K562 (cell line): Measurements from ENCODE around the gene EXOC5. TPM values are rescaled to one million over a fixed set of nuclear protein-coding genes. Genes with fewer than 3 reads are reported as not detected.

ENCODE experiments used
- ATAC-seq: fragments of 200-7000 bp; cut with Tn5 transposase; 3 replicates; pipeline ENCODE4 v1.9.1; 2020; ENCODE audit warnings: moderate library complexity
- BruUV-seq: library from RNA; stranded (reverse); fragments of 400-500 nt; replicated peaks from 2 replicates; lab custom pipeline; 2021; lab: Mats Ljungman, UMichigan
- CTCF ChIA-PET: fragments of 300-600 bp; formaldehyde crosslinking; extraction: SDS; loops from one replicate; lab custom pipeline; 2021; ENCODE audit warnings: low intra/inter-chr PET ratio; lab: Yijun Ruan, JAX
- POLR2A ChIA-PET: fragments of 300-600, 350-650 bp; sonication (Branson Sonifier 250); formaldehyde crosslinking; extraction: SDS; loops from one replicate; lab custom pipeline; 2021; ENCODE audit warnings: antibody characterized with exemption, inconsistent platforms; lab: Yijun Ruan, JAX
- DNase-seq, 4 experiments: peaks; one replicate each; pipeline versions ENCODE4 v3.0.0 to v3.0.0-alpha.2; 2011 to 2018; ENCODE audit warnings: low spot score in 3 of 4, mixed read lengths in 3 of 4; ENCODE audit errors: extremely low read depth in 1 of 4
- FAIRE-seq: peaks from 2 replicates; lab custom pipeline; 2011; peaks lifted over from hg19 to GRCh38; lab: Jason Lieb, UNC
- H2AFZ ChIP-seq: 2 replicates; pipeline ENCODE4 v1.6.0; 2011; ENCODE audit warnings: low read depth, low read length, control low read depth, inconsistent platforms
- H3K27ac ChIP-seq: fragments of 200-600 bp; 3 replicates; pipeline ENCODE4 v1.8.0; 2011; ENCODE audit warnings: low read depth, mild to moderate bottlenecking, control low read depth, inconsistent platforms, low read length, moderate library complexity, mixed read lengths; ENCODE audit errors: extremely low read depth
- H3K27me3 ChIP-seq, 2 experiments: fragments of 300-600 bp in 1 of 2; 2 replicates in 1 of 2; 3 replicates in 1 of 2; pipeline versions ENCODE4 v1.6.0 to v1.8.0; 2011; ENCODE audit warnings: inconsistent platforms in 2 of 2, low read length in 2 of 2, mild to moderate bottlenecking in 1 of 2, mixed read lengths in 1 of 2, moderate library complexity in 1 of 2; ENCODE audit not compliant: control insufficient read depth in 2 of 2, insufficient read depth in 2 of 2
- H3K36me3 ChIP-seq: fragments of 300-600 bp; 3 replicates; pipeline ENCODE4 v1.8.0; 2011; ENCODE audit warnings: mild to moderate bottlenecking, low read length, inconsistent platforms; ENCODE audit not compliant: control insufficient read depth, insufficient read depth
- H3K4me1 ChIP-seq, 2 experiments: fragments of 200-600 bp in 1 of 2; replicated peaks in 1 of 2; 2 replicates in 1 of 2; 3 replicates in 1 of 2; pipeline versions ENCODE4 v1.5.1 to v1.8.0; 2011; ENCODE audit warnings: inconsistent platforms in 2 of 2, low read length in 2 of 2, mild to moderate bottlenecking in 1 of 2, mixed read lengths in 1 of 2, moderate library complexity in 1 of 2; ENCODE audit not compliant: control insufficient read depth in 2 of 2, insufficient read depth in 2 of 2
- H3K4me2 ChIP-seq: 2 replicates; pipeline ENCODE4 v1.6.1; 2011; ENCODE audit warnings: low read length, control low read depth, inconsistent platforms, mixed read lengths; ENCODE audit not compliant: insufficient read depth
- H3K4me3 ChIP-seq: fragments of 200-600 bp; sonication (generic), shearing (Covaris generic); 2 replicates; pipeline ENCODE4 v1.5.1; 2016; ENCODE audit warnings: control low read depth, inconsistent platforms
- H3K79me2 ChIP-seq: fragments of 200-600 bp; 3 replicates; pipeline ENCODE4 v1.8.0; 2011; ENCODE audit warnings: low read length, inconsistent platforms; ENCODE audit not compliant: control insufficient read depth, insufficient read depth
- H3K9ac ChIP-seq, 2 experiments: 2 replicates each; pipeline versions ENCODE4 v1.6.0 to v1.6.1; 2011; ENCODE audit warnings: low read depth in 2 of 2, low read length in 2 of 2, control low read depth in 1 of 2, inconsistent platforms in 1 of 2, mild to moderate bottlenecking in 1 of 2, mixed read lengths in 1 of 2; ENCODE audit not compliant: insufficient read depth in 1 of 2
- H3K9me1 ChIP-seq: one replicate; pipeline ENCODE4 v1.6.0; 2011; ENCODE audit warnings: inconsistent platforms, mild to moderate bottlenecking, low read length, moderate library complexity; ENCODE audit not compliant: control insufficient read depth, insufficient read depth
- H3K9me3 ChIP-seq: replicated peaks from 2 replicates; pipeline ENCODE4 v1.5.1; 2011; ENCODE audit warnings: low read depth, low read length, inconsistent platforms; ENCODE audit not compliant: control insufficient read depth, insufficient read depth
- H4K20me1 ChIP-seq: replicated peaks from 2 replicates; pipeline ENCODE4 v1.6.1; 2011; ENCODE audit warnings: low read length, inconsistent platforms, mixed read lengths; ENCODE audit not compliant: control insufficient read depth, insufficient read depth
- FOSL1 ChIP-seq: fragments of 200-800 bp; sonication (Bioruptor generic); conservative IDR thresholded peaks from 2 replicates; pipeline ENCODE4 v1.6.1; 2016; ENCODE audit warnings: missing genetic modification characterization, missing compliant biosample characterization
- FOXA3 ChIP-seq, 2 experiments: fragments of 450-650 bp in 1 of 2; sonication (generic) in 1 of 2; formaldehyde crosslinking; IDR thresholded peaks in 1 of 2; conservative IDR thresholded peaks in 1 of 2; 2 replicates each; pipeline versions ENCODE4 v1.4.0 to v1.8.0; 2020 to 2022; ENCODE audit warnings: mild to moderate bottlenecking in 2 of 2, missing genetic modification reagents in 1 of 2
- KHSRP ChIP-seq: fragments of 450-650 bp; IDR thresholded peaks from 2 replicates; pipeline ENCODE4 v1.6.1; 2017
- KLF16 ChIP-seq: IDR thresholded peaks from 2 replicates; pipeline ENCODE4 v1.6.1; 2016; ENCODE audit warnings: antibody characterized with exemption
- MAFF ChIP-seq: IDR thresholded peaks from 2 replicates; pipeline ENCODE4 v1.6.1; 2012; ENCODE audit warnings: low read length, improper control_type of control experiment
- NFATC3 ChIP-seq: fragments of 450-650 bp; IDR thresholded peaks from 2 replicates; pipeline ENCODE4 v1.6.1; 2017; ENCODE audit warnings: mild to moderate bottlenecking
- POLR3A ChIP-seq: IDR thresholded peaks from 2 replicates; pipeline ENCODE4 v1.6.1; 2011; ENCODE audit warnings: borderline replicate concordance, mild to moderate bottlenecking, moderate library complexity; ENCODE audit not compliant: insufficient read length, insufficient read depth; ENCODE audit errors: extremely low read depth
- PPARD ChIP-seq: fragments of 250-450 bp; sonication (Bioruptor Pico); IDR thresholded peaks from 2 replicates; pipeline ENCODE4 v1.8.0; 2022; ENCODE audit warnings: inconsistent platforms, mild to moderate bottlenecking, moderate library complexity
- RAD51 ChIP-seq: fragments of 450-650 bp; IDR thresholded peaks from 2 replicates; pipeline ENCODE4 v1.7.1; 2016; ENCODE audit warnings: low read depth, mild to moderate bottlenecking, borderline replicate concordance
- SIRT6 ChIP-seq: IDR thresholded peaks from one replicate; pipeline ENCODE4 v1.6.1; 2012; ENCODE audit warnings: low read depth, mild to moderate bottlenecking, control low read depth, inconsistent platforms, low read length, moderate library complexity
- SMARCB1 ChIP-seq: IDR thresholded peaks from 2 replicates; pipeline ENCODE4 v1.6.1; 2011; ENCODE audit warnings: improper control_type of control experiment, low read depth; ENCODE audit not compliant: insufficient read length
- STAT5B ChIP-seq: fragments of 250-450 bp; sonication (Bioruptor Pico); IDR thresholded peaks from 2 replicates; pipeline ENCODE4 v1.8.0; 2021; ENCODE audit warnings: mild to moderate bottlenecking, inconsistent platforms
- ZEB2 ChIP-seq: fragments of 450-650 bp; IDR thresholded peaks from 2 replicates; pipeline ENCODE4 v1.6.1; 2016
- ZZZ3 ChIP-seq: fragments of 450-650 bp; IDR thresholded peaks from 2 replicates; pipeline ENCODE4 v1.6.1; 2016; ENCODE audit warnings: antibody characterized with exemption, mild to moderate bottlenecking, moderate library complexity
- WGBS: fragments of 100-300 bp; shearing (Covaris generic); methylation state at CpG from one replicate; pipeline ENCODE4 v1.1.6; 2016; ENCODE audit warnings: low coverage, mixed read lengths; ENCODE audit not compliant: insufficient coverage; ENCODE audit errors: missing lambda C conversion rate; 5-methylcytosine and 5-hydroxymethylcytosine counted together
- in situ Hi-C: fragments of 300-500 bp; cut with MboI; formaldehyde crosslinking; loops from 4 replicates; pipeline ENCODE4 v1.15.0; 2018; ENCODE audit warnings: inconsistent platforms, mixed read lengths
- intact Hi-C: fragments of 100-400 bp; cut with micrococcal nuclease; formaldehyde crosslinking; loops from 2 replicates; pipeline ENCODE4 v1.14.2; 2022
- polyA plus RNA-seq, 8 experiments: library from polyadenylated mRNA; depleted of rRNA in 4 of 8; stranded (reverse) in 5 of 8; unstranded in 3 of 8; fragments of >200 nt; fragmentation: Nextera tagmentation in 2 of 8; fragmentation: Illumina TruSeq in 1 of 8; extraction: Ambion mirVana in 2 of 8; extraction: Trizol in 1 of 8; gene quantifications; 2 replicates each; pipeline versions ENCODE4 v1.2.1 to v1.2.3, GENCODE V29; 2011 to 2014; ENCODE audit warnings: inconsistent platforms in 1 of 8, missing spikeins in 1 of 8
- total RNA-seq, 7 experiments: library from RNA; depleted of rRNA in 6 of 7; stranded (reverse); fragments of >200 nt in 6 of 7; fragmentation: Illumina TruSeq in 2 of 7; extraction: Trizol in 2 of 7; gene quantifications; 2 replicates each; pipeline versions ENCODE4 v1.2.1 to v1.2.3, GENCODE V29; 2011 to 2021; ENCODE audit warnings: low replicate concordance in 1 of 7
- TF ChIP-seq, protein P1 (sequence below): sonication (generic); formaldehyde crosslinking; IDR thresholded peaks from 2 replicates; pipeline ENCODE4 v1.8.1; 2023; ENCODE audit warnings: mild to moderate bottlenecking, missing genetic modification reagents
- TF ChIP-seq, protein P2 (sequence below): sonication (generic); formaldehyde crosslinking; IDR thresholded peaks from 2 replicates; pipeline ENCODE4 v1.8.0; 2022; ENCODE audit warnings: mild to moderate bottlenecking, missing genetic modification reagents

Gene EXOC5
- total and polyA plus RNA-seq, 9 of the 15 experiments (the other 6 are each of a cell fraction or from before 2014, with no cell fraction given), result 5.7 to 50.3 (median 32.0) TPM

DNA sequence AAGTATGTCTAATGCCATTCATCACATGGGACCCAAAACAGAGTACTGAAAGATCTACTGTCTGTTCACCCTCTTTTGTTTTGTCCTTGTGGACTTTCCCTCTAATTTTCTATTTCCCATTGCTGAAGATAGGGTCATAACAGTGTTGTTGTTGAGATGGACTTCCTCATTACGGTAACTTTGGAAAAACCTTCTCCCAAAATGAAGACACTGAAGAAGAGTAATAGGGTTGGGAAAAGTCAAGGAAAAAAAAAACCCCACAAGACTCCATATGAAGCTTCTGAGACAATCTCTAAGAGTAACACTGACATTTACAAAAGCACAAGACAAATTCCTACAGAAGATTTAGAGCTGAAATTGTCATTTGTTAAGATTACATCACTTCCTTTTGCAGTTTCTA lies 36.7 kb downstream of the EXOC5 start:
- Histone ChIP-seq H3K4me1 (no peaks in the 10 kb centered on the region), H3K36me3 (peaks cover 43% of the 10 kb centered on the region; the same call in 2 of the 3 replicates)

More for the DNA sequence above, 36.7 kb downstream of the EXOC5 start:
- no peaks in the 10 kb centered on the region for H3K79me2 ChIP-seq
- in situ Hi-C loops (no loop called here), intact Hi-C loops (no loop called here)
- 100% methylated on average over 1 of the region's 1 CpG for WGBS
- no peaks in the 10 kb centered on the region for H3K9me1 ChIP-seq
- DNase-seq (no peak), FAIRE-seq (no peak), ATAC-seq (no peak)
- H2AFZ ChIP-seq, result no peak overlapping the region
- ChIA-PET POLR2A (no interaction called here), CTCF (no interaction called here)
- no peak overlapping the region for H3K4me3 ChIP-seq
- no TSS peak for BruUV-seq
- H3K4me2 ChIP-seq, result no peak overlapping the region
- no peaks in the 10 kb centered on the region for H4K20me1 ChIP-seq
- no peaks in the 10 kb centered on the region for H3K9me3 ChIP-seq
- no peak overlapping the region for H3K9ac ChIP-seq
- no peak overlapping the region for H3K27ac ChIP-seq
- H3K27me3 ChIP-seq, result no peaks in the 10 kb centered on the region
- TF ChIP-seq, protein P1, sequence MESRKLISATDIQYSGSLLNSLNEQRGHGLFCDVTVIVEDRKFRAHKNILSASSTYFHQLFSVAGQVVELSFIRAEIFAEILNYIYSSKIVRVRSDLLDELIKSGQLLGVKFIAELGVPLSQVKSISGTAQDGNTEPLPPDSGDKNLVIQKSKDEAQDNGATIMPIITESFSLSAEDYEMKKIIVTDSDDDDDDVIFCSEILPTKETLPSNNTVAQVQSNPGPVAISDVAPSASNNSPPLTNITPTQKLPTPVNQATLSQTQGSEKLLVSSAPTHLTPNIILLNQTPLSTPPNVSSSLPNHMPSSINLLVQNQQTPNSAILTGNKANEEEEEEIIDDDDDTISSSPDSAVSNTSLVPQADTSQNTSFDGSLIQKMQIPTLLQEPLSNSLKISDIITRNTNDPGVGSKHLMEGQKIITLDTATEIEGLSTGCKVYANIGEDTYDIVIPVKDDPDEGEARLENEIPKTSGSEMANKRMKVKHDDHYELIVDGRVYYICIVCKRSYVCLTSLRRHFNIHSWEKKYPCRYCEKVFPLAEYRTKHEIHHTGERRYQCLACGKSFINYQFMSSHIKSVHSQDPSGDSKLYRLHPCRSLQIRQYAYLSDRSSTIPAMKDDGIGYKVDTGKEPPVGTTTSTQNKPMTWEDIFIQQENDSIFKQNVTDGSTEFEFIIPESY (CRISPR knock-in tag), result no peak
- TF ChIP-seq SIRT6 (no peak), ZZZ3 (no peak), KHSRP (no peak), ZEB2 (no peak), RAD51 (no peak), KLF16 (no peak), FOSL1 (tag) (no peak), SMARCB1 (no peak), NFATC3 (no peak), STAT5B (CRISPR knock-in tag) (no peak), PPARD (CRISPR knock-in tag) (no peak), POLR3A (no peak), FOXA3 (CRISPR knock-in tag; conservative IDR thresholded peaks at IDR 0.05 in 1 of 2, IDR thresholded peaks at IDR 0.05 in 1 of 2) (no peak), MAFF (no peak)
- TF ChIP-seq, protein P2, sequence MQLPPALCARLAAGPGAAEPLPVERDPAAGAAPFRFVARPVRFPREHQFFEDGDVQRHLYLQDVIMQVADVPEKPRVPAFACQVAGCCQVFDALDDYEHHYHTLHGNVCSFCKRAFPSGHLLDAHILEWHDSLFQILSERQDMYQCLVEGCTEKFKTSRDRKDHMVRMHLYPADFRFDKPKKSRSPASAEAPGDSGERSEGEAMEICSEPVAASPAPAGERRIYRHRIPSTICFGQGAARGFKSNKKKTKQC (CRISPR knock-in tag), result no peak
